Aorta (tissue), 5 donors: Measurements from ENCODE around the gene EIF5. TPM values are rescaled to one million over a fixed set of nuclear protein-coding genes. Genes with fewer than 3 reads are reported as not detected.

Experiments
- ATAC-seq: fragments of 200-7000 bp; cut with Tn5 transposase; one replicate; pipeline ENCODE4 v1.9.1; 2022; ENCODE audit warnings: moderate library complexity; ENCODE audit not compliant: low FRiP score
- DNase-seq, 2 donors: peaks; one replicate each; pipeline ENCODE4 v3.0.0-alpha.2; 2020
- H3K27ac ChIP-seq, 2 donors: one replicate each; pipeline ENCODE4 v1.5.1; 2013; ENCODE audit warnings: low read length in 2 of 2, mild to moderate bottlenecking in 2 of 2, moderate library complexity in 2 of 2, control low read depth in 1 of 2, inconsistent platforms in 1 of 2, low read depth in 1 of 2
- H3K27me3 ChIP-seq, 2 donors: one replicate each; pipeline ENCODE4 v1.6.1; 2013; ENCODE audit warnings: control low read depth in 1 of 2, low read length in 1 of 2, mild to moderate bottlenecking in 1 of 2, moderate library complexity in 1 of 2; ENCODE audit not compliant: insufficient read depth in 2 of 2, control insufficient read depth in 1 of 2
- H3K36me3 ChIP-seq, 2 donors: one replicate each; pipeline ENCODE4 v1.6.1; 2013; ENCODE audit warnings: control low read depth in 1 of 2, low read length in 1 of 2, mild to moderate bottlenecking in 1 of 2; ENCODE audit not compliant: insufficient read depth in 2 of 2, control insufficient read depth in 1 of 2
- H3K4me1 ChIP-seq, 2 donors: one replicate each; pipeline ENCODE4 v1.6.1; 2013; ENCODE audit warnings: low read length in 2 of 2, control low read depth in 1 of 2, mild to moderate bottlenecking in 1 of 2, moderate library complexity in 1 of 2; ENCODE audit not compliant: insufficient read depth in 2 of 2, control insufficient read depth in 1 of 2
- H3K4me3 ChIP-seq, 2 donors: one replicate each; pipeline ENCODE4 v1.5.1; 2013; ENCODE audit warnings: low read length in 2 of 2, control low read depth in 1 of 2, mild to moderate bottlenecking in 1 of 2
- H3K9me3 ChIP-seq: one replicate; pipeline ENCODE4 v1.6.1; 2013; ENCODE audit warnings: mild to moderate bottlenecking, low read length; ENCODE audit not compliant: control insufficient read depth
- WGBS, 2 donors: extraction: QIAGEN DNeasy Blood & Tissue Kit; methylation state at CpG; one replicate each; pipeline ENCODE4 v1.1.7; 2013; 5-methylcytosine and 5-hydroxymethylcytosine counted together
- intact Hi-C, 2 donors: fragments of 100-400 bp; cut with DNase I; formaldehyde crosslinking; loops; one replicate each; pipeline versions ENCODE4 v1.14.2 to v1.15.0; 2022
- long read RNA-seq, 2 donors: library from polyadenylated mRNA; unstranded; transcript quantifications; one replicate each; pipeline ENCODE4 v2.0.0, GENCODE V29; 2020 to 2021
- polyA plus RNA-seq, 2 donors: library from polyadenylated mRNA; stranded (reverse); fragments of 200-250 nt; gene quantifications; one replicate each; pipeline ENCODE4 v1.2.3, GENCODE V29; 2013
- total RNA-seq, 2 donors: library from RNA; stranded (reverse); fragmentation: NEBNext Ultra II Directional; extraction: Animal tissue kit (Norgen Biotek cat#: 25700); gene quantifications; one replicate each; pipeline ENCODE4 v1.2.1, GENCODE V29; 2021
- donor health status: healthy with polysubstance abuse.
- donor health status: Bipolar disorder and iron deficiency.
- donor health status: DM: no; HTN: no; CAD: no.
- donor health status: DM: no; HTN: no; CAD: no.
- donor health status: DM: yes; HTN: yes; CAD: no.

The EIF5 gene
- total RNA-seq (100 to 1,000 TPM; 202 to 218 TPM), polyA plus RNA-seq (100 to 1,000 TPM in 1 of 2 donors, 10 to 100 TPM in 1; 93.1 to 139 TPM)
- long read RNA-seq, donor 1, full-length matches to known transcripts, result 31 of 231 reads
- long read RNA-seq, donor 1, partial matches to known transcripts, result 174 of 231 reads
- long read RNA-seq, donor 1, other reads (novel, unspliced or antisense), result 26 of 231 reads
- long read RNA-seq, donor 2, full-length matches to known transcripts, result 47 of 128 reads
- long read RNA-seq, donor 2, partial matches to known transcripts, result 62 of 128 reads
- long read RNA-seq, donor 2, other reads (novel, unspliced or antisense), result 19 of 128 reads

DNA sequence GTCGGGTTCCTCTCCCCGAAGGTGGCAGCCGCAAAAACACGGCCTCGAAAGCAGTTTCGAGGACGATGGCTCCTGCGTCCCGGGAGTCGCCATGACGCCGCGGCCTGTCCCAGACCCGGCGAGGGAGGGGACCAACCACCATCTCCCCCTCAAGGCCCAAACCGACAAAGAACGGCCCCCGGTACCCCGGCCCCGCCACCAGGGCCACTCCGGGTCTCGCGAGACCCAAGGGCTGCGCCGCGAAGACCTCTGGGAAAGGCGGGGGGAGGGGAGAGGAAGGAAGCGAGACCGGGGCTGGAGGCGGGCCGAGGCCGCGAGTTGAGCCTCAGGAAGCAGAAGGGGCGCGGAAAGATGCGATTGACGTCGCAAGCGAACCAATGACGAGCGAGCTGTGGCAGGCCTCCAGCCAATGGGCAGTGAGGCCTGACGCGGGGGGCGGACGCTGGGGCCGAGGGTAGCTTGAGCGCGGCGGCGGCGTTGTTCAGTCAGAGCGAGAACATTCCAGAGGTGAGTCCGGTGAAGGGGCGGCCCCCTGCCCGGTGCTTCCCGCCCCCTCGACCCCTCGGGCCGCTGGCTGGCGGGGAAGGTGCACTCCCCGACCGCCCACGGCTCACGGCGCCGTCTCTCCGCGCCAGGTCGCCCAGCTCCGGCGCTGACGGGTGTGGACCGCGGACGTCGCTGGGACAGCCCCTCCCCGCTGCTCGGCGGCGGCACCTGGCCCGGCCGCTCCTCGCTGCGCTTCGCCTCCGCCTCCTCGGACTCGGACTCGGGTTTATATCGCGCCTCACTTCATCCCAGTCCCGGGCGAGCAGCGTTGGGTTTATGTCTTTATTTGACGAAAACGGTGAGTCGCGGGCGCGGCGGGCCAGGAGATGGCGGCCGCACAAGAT lies at the start of gene EIF5:
Gene EIF5 (plus strand): TSS at position 484 of the 890 bp plus-strand sequence. CDS start 1,624 bp downstream, outside the sequence.
- intact Hi-C loops, result loop anchor here in 1 of 2 donors (5.0 to 10.0 kb wide), 2 partner anchors 53 to 91 kb away; partner anchors contain the start of gene MARK3
- peak; percentile 99 for DNase-seq

DNA sequence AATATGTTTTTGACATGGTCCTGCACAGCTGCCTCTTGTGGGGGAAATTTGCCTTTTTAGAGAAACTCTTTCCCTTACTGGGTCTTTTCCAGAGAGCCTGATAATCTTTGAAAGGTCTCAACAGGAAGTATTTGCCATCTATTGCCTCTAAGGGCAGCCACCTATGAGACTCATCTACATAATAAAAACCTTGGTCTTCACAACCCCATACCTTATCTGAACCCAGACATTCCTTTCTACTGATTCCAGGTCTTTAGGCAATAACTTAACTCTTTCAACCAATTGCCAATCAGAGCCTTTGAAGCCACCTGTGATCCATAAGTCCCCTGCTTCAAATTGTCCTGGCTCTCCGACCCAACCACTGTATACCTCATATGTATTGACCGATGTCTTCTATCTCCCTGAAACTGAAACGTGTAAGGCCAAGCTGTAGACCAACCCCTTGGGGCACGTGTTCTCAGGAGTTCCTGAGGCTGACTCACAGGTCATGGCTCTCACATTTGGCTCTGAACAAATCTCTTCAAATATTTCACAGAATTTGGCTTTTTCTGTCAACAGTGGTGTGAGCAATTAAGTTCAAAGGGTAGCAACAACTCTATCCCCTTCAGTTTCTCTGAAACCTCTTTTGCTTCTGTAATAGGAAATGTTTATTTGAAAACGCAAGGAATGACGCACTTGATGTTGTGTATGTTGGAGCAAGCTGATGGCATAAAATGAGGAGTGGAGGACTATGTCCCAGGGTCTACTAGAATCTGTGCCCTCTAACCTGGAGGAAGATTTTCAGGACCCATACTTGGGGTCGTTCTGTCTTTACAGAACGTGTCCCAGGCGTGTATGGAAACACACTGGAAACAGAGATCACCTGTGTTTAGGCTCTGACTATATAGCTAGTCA lies 49.2 kb upstream of the EIF5 start:
- Histone ChIP-seq H3K27ac (no peak overlapping the region), H3K9me3 (no peaks in the 10 kb centered on the region), H3K27me3 (no peaks in the 10 kb centered on the region), H3K4me1 (no peaks in the 10 kb centered on the region), H3K36me3 (no peaks in the 10 kb centered on the region), H3K4me3 (no peak overlapping the region)
- DNase-seq, result no peak
- intact Hi-C loops, result no loop called here
- WGBS, 2 donors, result 69 to 72% methylated on average over 9 of the region's 9 CpGs
- ATAC-seq, result no peak

More for the DNA sequence above, at the start of gene EIF5:
- ATAC-seq, result peak; percentile 98
- WGBS, 2 donors, result 0% methylated on average over 77 to 103 of the region's 103 CpGs
- peaks cover 3 to 7% of the 10 kb centered on the region in 2 donors for H3K36me3 ChIP-seq
- H3K4me3 ChIP-seq, result peak within 1 kb of the TSS; percentile 61 to 99
- H3K27ac ChIP-seq, result peak within 1 kb of the TSS; percentile 97 to 99
- no peaks in the 10 kb centered on the region for H3K4me1 ChIP-seq
- H3K9me3 ChIP-seq, result no peaks in the 10 kb centered on the region
- no peaks in the 10 kb centered on the region for H3K27me3 ChIP-seq

GRCh38 chr14:103286460-103286859 lies 47.6 kb upstream of the EIF5 start:
- Histone ChIP-seq H3K9me3 (no peaks in the 10 kb centered on the region), H3K27ac (no peak overlapping the region), H3K4me1 (no peaks in the 10 kb centered on the region), H3K4me3 (no peak overlapping the region), H3K27me3 (no peaks in the 10 kb centered on the region), H3K36me3 (no peaks in the 10 kb centered on the region)
- intact Hi-C loops, result no loop called here
- WGBS, 2 donors, result 73% methylated on average over 2 of the region's 2 CpGs
- ATAC-seq (no peak), DNase-seq (no peak)

- no peak for DNase-seq
- H3K4me3 ChIP-seq, result no peak overlapping the region
- no peaks in the 10 kb centered on the region for H3K9me3 ChIP-seq
- no peak for ATAC-seq
- intact Hi-C loops, result no loop called here
- no peak overlapping the region for H3K27ac ChIP-seq
- H3K27me3 ChIP-seq, result no peaks in the 10 kb centered on the region
- H3K4me1 ChIP-seq, result no peaks in the 10 kb centered on the region
- WGBS, 2 donors, result 81 to 84% methylated on average over 20 of the region's 20 CpGs
- H3K36me3 ChIP-seq, result no peaks in the 10 kb centered on the region
Measured at GRCh38 chr14:103286968-103287850, 46.8 kb upstream of the EIF5 start.

- H3K27ac ChIP-seq, result no peak overlapping the region
- intact Hi-C loops, result no loop called here
- no peaks in the 10 kb centered on the region for H3K4me1 ChIP-seq
- DNase-seq, result no peak
- no peaks in the 10 kb centered on the region for H3K36me3 ChIP-seq
- H3K9me3 ChIP-seq, result no peaks in the 10 kb centered on the region
- H3K4me3 ChIP-seq, result no peak overlapping the region
- no peak for ATAC-seq
- WGBS, 2 donors, result 79 to 86% methylated on average over 15 to 16 of the region's 16 CpGs
- no peaks in the 10 kb centered on the region for H3K27me3 ChIP-seq
Measured at GRCh38 chr14:103288076-103288766, 45.8 kb upstream of the EIF5 start.

- ATAC-seq (no peak), DNase-seq (no peak)
- Histone ChIP-seq H3K9me3 (no peaks in the 10 kb centered on the region), H3K27ac (no peak overlapping the region), H3K36me3 (no peaks in the 10 kb centered on the region), H3K27me3 (no peaks in the 10 kb centered on the region), H3K4me3 (no peak overlapping the region), H3K4me1 (no peaks in the 10 kb centered on the region)
- WGBS, 2 donors, result 84 to 86% methylated on average over 4 of the region's 4 CpGs
- intact Hi-C loops, result loop anchor here (5.0 to 10.0 kb wide), 5 partner anchors 105 to 595 kb away; no protein-coding TSS in a partner anchor
Measured at GRCh38 chr14:103290056-103290455, 44.0 kb upstream of the EIF5 start.

DNA sequence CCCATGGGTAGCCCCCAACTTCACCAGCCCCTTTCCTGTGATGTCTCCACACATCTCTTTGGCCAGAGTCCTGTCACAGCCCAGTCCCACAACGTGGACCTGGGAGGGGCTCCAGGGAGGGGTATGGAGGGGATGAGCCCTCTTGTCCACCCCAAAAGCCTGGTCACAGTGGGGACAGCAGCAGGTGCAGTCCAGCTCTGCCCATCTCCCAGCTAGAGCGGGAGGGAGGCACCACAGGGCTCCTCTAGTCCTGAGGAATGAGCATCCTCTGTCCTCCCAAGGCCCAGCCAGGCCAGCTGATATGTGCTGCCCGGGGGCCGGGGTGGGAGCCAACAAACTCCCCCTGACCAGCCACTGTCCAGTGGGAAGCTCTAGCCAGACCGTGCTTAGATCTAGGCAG lies 43.5 kb upstream of the EIF5 start:
- Histone ChIP-seq H3K36me3 (no peaks in the 10 kb centered on the region), H3K9me3 (no peaks in the 10 kb centered on the region), H3K4me3 (no peak overlapping the region), H3K4me1 (no peaks in the 10 kb centered on the region), H3K27me3 (no peaks in the 10 kb centered on the region), H3K27ac (no peak overlapping the region)
- intact Hi-C loops, result loop anchor here (5.0 to 10.0 kb wide), 5 partner anchors 106 to 596 kb away; no protein-coding TSS in a partner anchor
- DNase-seq, result no peak
- ATAC-seq, result no peak
- 59 to 70% methylated on average over 5 of the region's 5 CpGs for WGBS, 2 donors
